Keratinocyte (primary cell): ENCODE measurements around the gene CDRT4. TPM values are rescaled to one million over a fixed set of nuclear protein-coding genes. Genes with fewer than 3 reads are reported as not detected.

Experiments
- DNase-seq: peaks from one replicate; pipeline ENCODE4 v3.0.0-alpha.2; 2011; ENCODE audit warnings: low read depth, missing footprints, low spot score
- FAIRE-seq: peaks from 2 replicates; lab custom pipeline; 2011; peaks lifted over from hg19 to GRCh38; lab: Jason Lieb, UNC
- H2AFZ ChIP-seq: 2 replicates; pipeline ENCODE4 v1.6.0; 2012; ENCODE audit warnings: low read length, control low read depth, inconsistent platforms; ENCODE audit not compliant: control insufficient read depth
- H3K27ac ChIP-seq: 2 replicates; pipeline ENCODE4 v1.5.1; 2011; ENCODE audit warnings: low read length; ENCODE audit not compliant: control insufficient read depth, insufficient read depth
- H3K27me3 ChIP-seq: 3 replicates; pipeline ENCODE4 v1.6.0; 2011; ENCODE audit warnings: low read length; ENCODE audit not compliant: control insufficient read depth, insufficient read depth; ENCODE audit errors: extremely low read depth
- H3K36me3 ChIP-seq, 2 experiments: 2 replicates in 1 of 2; 3 replicates in 1 of 2; pipeline ENCODE4 v1.5.1; 2011; ENCODE audit warnings: low read length in 2 of 2, mild to moderate bottlenecking in 1 of 2; ENCODE audit not compliant: control insufficient read depth in 2 of 2, insufficient read depth in 2 of 2; ENCODE audit errors: extremely low read depth in 1 of 2
- H3K4me1 ChIP-seq: 3 replicates; pipeline ENCODE4 v1.5.1; 2011; ENCODE audit warnings: low read length; ENCODE audit not compliant: control insufficient read depth, insufficient read depth; ENCODE audit errors: extremely low read depth
- H3K4me2 ChIP-seq: 3 replicates; pipeline ENCODE4 v1.6.0; 2011; ENCODE audit warnings: low read depth, low read length; ENCODE audit not compliant: control insufficient read depth, insufficient read depth; ENCODE audit errors: extremely low read depth
- H3K4me3 ChIP-seq, 3 experiments: fragments of 200-600 bp in 1 of 3; sonication (generic) in 1 of 3; 2 replicates in 2 of 3; 3 replicates in 1 of 3; pipeline ENCODE4 v1.5.1; 2011 to 2016; ENCODE audit warnings: low read length in 3 of 3, mild to moderate bottlenecking in 3 of 3, control low read depth in 2 of 3, inconsistent platforms in 1 of 3, low read depth in 1 of 3, mixed read lengths in 1 of 3, mixed run types in 1 of 3, moderate library complexity in 1 of 3; ENCODE audit not compliant: control insufficient read depth in 2 of 3, insufficient read depth in 2 of 3; ENCODE audit errors: extremely low read depth in 1 of 3
- H3K79me2 ChIP-seq: 2 replicates; pipeline ENCODE4 v1.6.0; 2012; ENCODE audit warnings: low read length; ENCODE audit not compliant: control insufficient read depth, insufficient read depth
- H3K9ac ChIP-seq: 3 replicates; pipeline ENCODE4 v1.6.0; 2011; ENCODE audit warnings: low read length; ENCODE audit not compliant: control insufficient read depth, insufficient read depth; ENCODE audit errors: extremely low read depth
- H3K9me1 ChIP-seq: 3 replicates; pipeline ENCODE4 v1.6.0; 2011; ENCODE audit warnings: low read length; ENCODE audit not compliant: control insufficient read depth, insufficient read depth; ENCODE audit errors: extremely low read depth
- H3K9me3 ChIP-seq: 2 replicates; pipeline ENCODE4 v1.5.1; 2012; ENCODE audit warnings: low read depth, low read length; ENCODE audit not compliant: control insufficient read depth
- H4K20me1 ChIP-seq: 3 replicates; pipeline ENCODE4 v1.6.0; 2011; ENCODE audit warnings: low read length; ENCODE audit not compliant: control insufficient read depth, insufficient read depth; ENCODE audit errors: extremely low read depth
- EZH2 ChIP-seq: IDR thresholded peaks from one replicate; pipeline ENCODE4 v1.6.1; 2012; ENCODE audit warnings: inconsistent platforms, mild to moderate bottlenecking, low read length, moderate library complexity
- dilution Hi-C: fragments of 300-500 bp; cut with MboI; formaldehyde crosslinking; loops from one replicate; pipeline ENCODE4 v1.7.0; 2020; ENCODE audit warnings: low sequenced_read_pairs; ENCODE audit not compliant: extremely low pct_ligation_motif_present
- polyA plus RNA-seq, 5 experiments: library from polyadenylated mRNA; depleted of rRNA in 3 of 5; stranded (reverse) in 3 of 5; stranded (forward) in 1 of 5; unstranded in 1 of 5; fragments of >200 nt; gene quantifications; 1 replicate in 1 of 5; 2 replicates in 3 of 5; 3 replicates in 1 of 5; pipeline versions ENCODE4 v1.2.1 to v1.2.3, GENCODE V29; 2011 to 2012; ENCODE audit warnings: missing spikeins in 2 of 5, low read depth in 1 of 5, low replicate concordance in 1 of 5
- TF ChIP-seq, protein P1 (sequence below), 3 experiments: IDR thresholded peaks in 1 of 3; conservative IDR thresholded peaks in 1 of 3; optimal IDR thresholded peaks in 1 of 3; 2 replicates in 2 of 3; 3 replicates in 1 of 3; pipeline versions ENCODE3 to v1.5.1; 2011; ENCODE audit warnings: low read length in 3 of 3, mild to moderate bottlenecking in 3 of 3, moderate library complexity in 2 of 3, control low read depth in 1 of 3, inconsistent platforms in 1 of 3; ENCODE audit not compliant: insufficient read depth in 2 of 3; ENCODE audit errors: extremely low read depth in 1 of 3

The CDRT4 gene
- polyA plus RNA-seq, 1 donor (not counting 4 experiments of a cell fraction or from before 2014, with no cell fraction given): 0.93 TPM

DNA sequence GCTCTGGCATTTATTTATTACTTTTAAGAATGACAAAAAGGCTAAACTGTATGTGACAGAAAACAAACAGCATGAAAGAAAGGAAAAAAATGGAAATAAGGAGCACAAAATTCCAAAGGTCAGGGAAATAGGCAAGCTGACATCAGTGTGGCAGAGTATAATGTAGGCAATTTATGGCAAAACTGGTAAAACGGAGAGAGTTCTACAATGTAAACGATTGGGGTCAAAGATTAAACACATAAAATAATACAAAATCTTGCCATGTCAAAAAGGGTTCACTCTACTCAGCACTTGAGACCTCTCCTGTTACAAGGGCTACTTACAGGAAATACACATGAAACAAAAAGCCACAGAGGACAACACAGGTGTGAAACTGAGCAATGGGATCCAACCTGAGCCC is 47.0 kb upstream of the CDRT4 start:
- Histone ChIP-seq H3K27ac (no peak overlapping the region), H3K79me2 (no peaks in the 10 kb centered on the region), H3K36me3 (peaks cover 2% of the 10 kb centered on the region in 2 experiments), H3K9ac (no peak overlapping the region), H3K9me1 (no peaks in the 10 kb centered on the region), H3K9me3 (peaks cover 6% of the 10 kb centered on the region), H3K4me3 (no peak overlapping the region), H2AFZ (no peak overlapping the region), H3K4me2 (no peak overlapping the region), H4K20me1 (no peaks in the 10 kb centered on the region), H3K27me3 (no peaks in the 10 kb centered on the region), H3K4me1 (no peaks in the 10 kb centered on the region)
- dilution Hi-C loops: no loop called here
- FAIRE-seq (no peak), DNase-seq (no peak)
- TF ChIP-seq, protein P1, sequence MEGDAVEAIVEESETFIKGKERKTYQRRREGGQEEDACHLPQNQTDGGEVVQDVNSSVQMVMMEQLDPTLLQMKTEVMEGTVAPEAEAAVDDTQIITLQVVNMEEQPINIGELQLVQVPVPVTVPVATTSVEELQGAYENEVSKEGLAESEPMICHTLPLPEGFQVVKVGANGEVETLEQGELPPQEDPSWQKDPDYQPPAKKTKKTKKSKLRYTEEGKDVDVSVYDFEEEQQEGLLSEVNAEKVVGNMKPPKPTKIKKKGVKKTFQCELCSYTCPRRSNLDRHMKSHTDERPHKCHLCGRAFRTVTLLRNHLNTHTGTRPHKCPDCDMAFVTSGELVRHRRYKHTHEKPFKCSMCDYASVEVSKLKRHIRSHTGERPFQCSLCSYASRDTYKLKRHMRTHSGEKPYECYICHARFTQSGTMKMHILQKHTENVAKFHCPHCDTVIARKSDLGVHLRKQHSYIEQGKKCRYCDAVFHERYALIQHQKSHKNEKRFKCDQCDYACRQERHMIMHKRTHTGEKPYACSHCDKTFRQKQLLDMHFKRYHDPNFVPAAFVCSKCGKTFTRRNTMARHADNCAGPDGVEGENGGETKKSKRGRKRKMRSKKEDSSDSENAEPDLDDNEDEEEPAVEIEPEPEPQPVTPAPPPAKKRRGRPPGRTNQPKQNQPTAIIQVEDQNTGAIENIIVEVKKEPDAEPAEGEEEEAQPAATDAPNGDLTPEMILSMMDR (optimal IDR thresholded peaks at IDR 0.05 in 1 of 3, IDR thresholded peaks at IDR 0.05 in 1 of 3, conservative IDR thresholded peaks at IDR 0.05 in 1 of 3; ENCODE audit: extremely low read depth in 1 of 3, insufficient read depth in 2 of 3, low read length in 3 of 3): no peak
- no peak for TF ChIP-seq EZH2

DNA sequence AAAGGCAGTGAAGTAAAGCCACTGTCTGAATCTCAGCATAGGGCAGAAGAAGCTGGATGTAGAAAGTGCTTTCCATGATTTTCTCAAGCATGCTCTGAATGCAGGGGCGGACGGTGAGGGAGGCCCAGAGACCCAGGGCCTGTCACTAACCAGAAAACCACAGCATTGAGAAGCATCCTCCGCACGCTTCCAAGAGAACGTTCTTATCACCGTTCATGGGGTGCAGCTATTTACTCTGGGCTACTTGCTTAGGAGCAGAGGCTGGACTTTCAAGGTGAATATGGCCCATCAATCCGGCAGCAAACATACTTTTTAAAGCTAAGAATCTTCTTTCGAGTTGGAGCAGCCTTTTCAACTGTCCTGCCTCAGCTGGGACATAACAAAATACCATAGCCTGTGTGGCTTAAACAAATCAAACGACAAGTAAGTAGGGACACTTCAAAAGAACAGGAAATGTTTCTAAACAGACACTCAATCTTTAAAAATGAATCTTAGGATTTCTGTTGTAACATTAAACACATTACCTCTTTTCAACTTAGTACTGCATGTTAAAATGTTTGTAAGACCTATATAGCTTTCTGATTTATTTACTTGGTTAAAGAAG is 46.5 kb upstream of the CDRT4 start:
- H3K4me2 ChIP-seq: no peak overlapping the region
- peaks cover 6% of the 10 kb centered on the region for H3K9me3 ChIP-seq
- no peak overlapping the region for H3K4me3 ChIP-seq
- H3K79me2 ChIP-seq: no peaks in the 10 kb centered on the region
- no peaks in the 10 kb centered on the region for H3K27me3 ChIP-seq
- DNase-seq (no peak), FAIRE-seq (no peak)
- H3K27ac ChIP-seq: no peak overlapping the region
- H2AFZ ChIP-seq: no peak overlapping the region
- TF ChIP-seq, protein P1 (optimal IDR thresholded peaks at IDR 0.05 in 1 of 3, IDR thresholded peaks at IDR 0.05 in 1 of 3, conservative IDR thresholded peaks at IDR 0.05 in 1 of 3; ENCODE audit: extremely low read depth in 1 of 3, insufficient read depth in 2 of 3, low read length in 3 of 3): no peak
- no peak for TF ChIP-seq EZH2
- H4K20me1 ChIP-seq: no peaks in the 10 kb centered on the region
- H3K4me1 ChIP-seq: no peaks in the 10 kb centered on the region
- no peak overlapping the region for H3K9ac ChIP-seq
- no peaks in the 10 kb centered on the region for H3K9me1 ChIP-seq
- dilution Hi-C loops: no loop called here
- H3K36me3 ChIP-seq: peaks cover 2% of the 10 kb centered on the region in 2 experiments
